Esophagus mucosa (tissue), 1 donor: ENCODE measurements around the gene TMEM240. TPM values are rescaled to one million over a fixed set of nuclear protein-coding genes. Genes with fewer than 3 reads are reported as not detected.
"Not testable (repeated sequence)": the region's sequence is repeated elsewhere in the genome, so short reads cannot be mapped to it uniquely, and the experiment has no call there.

Experiments used
- ATAC-seq: fragments of 200-7000 bp; cut with Tn5 transposase; one replicate; pipeline ENCODE4 v1.9.1; 2020
- total RNA-seq: library from RNA; stranded (reverse); gene quantifications from one replicate; pipeline ENCODE4 v1.2.4, GENCODE V29; 2023
- donor health status: DM: yes; HTN: yes; CAD: no.

Gene TMEM240
- total RNA-seq, 1 donor from 2014 or later: not detected

GRCh38 chr1:1523226-1523625 lies 17.2 kb downstream of the TMEM240 start:
- not testable (repeated sequence) for ATAC-seq

GRCh38 chr1:1522536-1522935 lies 17.9 kb downstream of the TMEM240 start:
- ATAC-seq: not testable (repeated sequence)

- ATAC-seq: no peak
Observed at GRCh38 chr1:1521331-1521730, 19.1 kb downstream of the TMEM240 start.

- ATAC-seq: peak; percentile 30
Observed at GRCh38 chr1:1519805-1520505, 20.5 kb downstream of the TMEM240 start.

GRCh38 chr1:1518621-1519007 lies 21.8 kb downstream of the TMEM240 start:
- ATAC-seq: not testable (repeated sequence)

GRCh38 chr1:1517973-1518620 lies 22.3 kb downstream of the TMEM240 start:
- ATAC-seq: no peak

GRCh38 chr1:1516923-1517322 lies 23.5 kb downstream of the TMEM240 start:
- not testable (repeated sequence) for ATAC-seq

GRCh38 chr1:1514376-1514775 lies 26.0 kb downstream of the TMEM240 start:
- not testable (repeated sequence) for ATAC-seq

- not testable (repeated sequence) for ATAC-seq
Observed at GRCh38 chr1:1513675-1514074, 26.7 kb downstream of the TMEM240 start.

GRCh38 chr1:1512425-1512824 lies 28.0 kb downstream of the TMEM240 start:
- ATAC-seq: not testable (repeated sequence)

GRCh38 chr1:1511533-1512285 lies 28.7 kb downstream of the TMEM240 start, which contains the start of gene ATAD3A:
ATAD3A (plus strand) TSS chr1:1512162; CDS start chr1:1512269, 107 bp downstream.
- peak; percentile 95 for ATAC-seq

- ATAC-seq: peak; percentile 9
Observed at GRCh38 chr1:1510912-1511532, 29.4 kb downstream of the TMEM240 start.

- ATAC-seq: not testable (repeated sequence)
Observed at GRCh38 chr1:1509465-1509850, 31.0 kb downstream of the TMEM240 start.

GRCh38 chr1:1508775-1509464 lies 31.5 kb downstream of the TMEM240 start:
- not testable (repeated sequence) for ATAC-seq

- ATAC-seq: no peak
Observed at GRCh38 chr1:1507305-1507704, 33.1 kb downstream of the TMEM240 start.

GRCh38 chr1:1505801-1506200 lies 34.6 kb downstream of the TMEM240 start:
- ATAC-seq: not testable (repeated sequence)

GRCh38 chr1:1505366-1505798 lies 35.0 kb downstream of the TMEM240 start:
- not testable (repeated sequence) for ATAC-seq

GRCh38 chr1:1504777-1505365 lies 35.6 kb downstream of the TMEM240 start:
- ATAC-seq: peak; percentile 91

- peak; percentile 42 for ATAC-seq
Observed at GRCh38 chr1:1495461-1495975, 44.9 kb downstream of the TMEM240 start.

GRCh38 chr1:1494311-1494710 lies 46.1 kb downstream of the TMEM240 start:
- ATAC-seq: not testable (repeated sequence)

- no peak for ATAC-seq
Observed at GRCh38 chr1:1491601-1492000, 48.8 kb downstream of the TMEM240 start.
